IPS-18a (cell line): ENCODE measurements around the gene RIMS1.
"Not testable (repeated sequence)": the region's sequence is repeated elsewhere in the genome, so short reads cannot be mapped to it uniquely, and the experiment has no call there.

Experiments
- H3K27ac ChIP-seq: one replicate; pipeline ENCODE4 v1.5.1; 2013; ENCODE audit warnings: low read length
- H3K27me3 ChIP-seq: one replicate; pipeline ENCODE4 v1.6.1; 2013; ENCODE audit warnings: mild to moderate bottlenecking, low read length; ENCODE audit not compliant: control insufficient read depth, insufficient read depth
- H3K36me3 ChIP-seq: one replicate; pipeline ENCODE4 v1.6.1; 2013; ENCODE audit warnings: low read depth, low read length; ENCODE audit not compliant: control insufficient read depth
- H3K4me1 ChIP-seq: one replicate; pipeline ENCODE4 v1.6.1; 2013; ENCODE audit warnings: low read depth, low read length; ENCODE audit not compliant: control insufficient read depth
- H3K4me3 ChIP-seq: one replicate; pipeline ENCODE4 v1.5.1; 2013; ENCODE audit warnings: low read length
- H3K9ac ChIP-seq: one replicate; pipeline ENCODE4 v1.6.1; 2013; ENCODE audit warnings: mild to moderate bottlenecking, low read length, moderate library complexity
- H3K9me3 ChIP-seq: one replicate; pipeline ENCODE4 v1.6.1; 2013; ENCODE audit warnings: low read depth, low read length; ENCODE audit not compliant: control insufficient read depth

The RIMS1 gene

DNA sequence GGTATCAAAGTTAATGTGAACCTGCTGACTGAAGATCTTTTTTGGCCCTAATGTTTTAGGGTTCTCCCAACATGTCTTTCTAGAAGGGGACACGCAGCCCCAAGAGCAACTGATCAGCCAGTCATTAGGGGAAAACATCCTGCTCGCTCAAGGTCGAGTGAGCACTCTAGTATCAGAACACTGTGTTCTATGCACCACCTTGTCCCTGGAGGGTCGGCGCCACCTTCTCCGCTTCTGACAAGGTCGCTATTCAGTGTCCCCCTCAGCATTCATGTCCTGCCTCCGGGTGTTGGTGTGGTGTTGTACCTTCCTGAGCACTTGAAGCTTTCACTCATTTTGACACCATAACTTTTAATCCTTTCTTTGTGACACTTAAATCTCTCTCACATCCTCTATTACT is 404.3 kb downstream of the RIMS1 start:
- H3K9me3 ChIP-seq, result no peaks in the 10 kb centered on the region
- H3K27me3 ChIP-seq, result no peaks in the 10 kb centered on the region
- no peak overlapping the region for H3K9ac ChIP-seq
- H3K4me3 ChIP-seq, result no peak overlapping the region
- H3K4me1 ChIP-seq, result peaks cover 7% of the 10 kb centered on the region
- H3K27ac ChIP-seq, result no peak overlapping the region
- H3K36me3 ChIP-seq, result no peaks in the 10 kb centered on the region

DNA sequence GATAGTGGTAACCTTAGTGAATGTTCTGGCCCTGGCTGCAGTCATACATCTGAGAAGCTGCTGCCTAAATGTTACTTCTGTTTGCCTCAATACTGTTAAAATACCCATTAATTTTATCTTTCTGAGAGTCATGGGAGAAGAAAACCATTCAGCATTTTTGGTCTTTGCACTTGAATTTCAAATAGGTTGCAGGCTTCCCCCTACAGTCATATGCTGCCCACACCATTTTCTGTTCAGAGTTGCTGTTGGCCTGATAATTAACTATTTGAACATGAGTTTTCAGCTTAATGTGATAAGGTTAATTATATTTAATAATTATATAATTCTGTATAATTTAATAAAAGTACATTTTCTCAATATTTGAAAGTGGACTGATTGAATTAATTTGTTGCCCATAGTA is 410.0 kb downstream of the RIMS1 start:
- Histone ChIP-seq H3K4me3 (no peak overlapping the region), H3K27ac (no peak overlapping the region), H3K9ac (no peak overlapping the region), H3K4me1 (peaks cover 4% of the 10 kb centered on the region), H3K36me3 (no peaks in the 10 kb centered on the region), H3K27me3 (no peaks in the 10 kb centered on the region), H3K9me3 (no peaks in the 10 kb centered on the region)

DNA sequence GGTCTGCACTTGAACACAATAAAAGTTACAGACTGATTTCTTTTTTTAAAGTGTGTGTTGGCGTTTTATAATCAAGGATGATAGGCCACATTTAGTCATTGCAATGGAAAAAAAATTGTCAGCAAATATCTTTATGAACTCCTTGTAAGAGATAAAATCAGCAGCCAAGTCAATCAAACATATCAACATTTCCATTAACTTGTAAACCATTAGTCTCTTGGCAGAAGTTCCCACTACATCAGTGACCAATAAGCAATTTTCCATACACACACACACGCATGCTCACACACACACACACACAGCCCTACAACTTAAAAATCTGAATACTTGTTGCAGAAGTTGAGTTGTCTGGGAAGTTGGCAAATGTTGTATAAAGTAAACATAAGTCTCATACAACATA is 419.6 kb downstream of the RIMS1 start:
- H3K27me3 ChIP-seq, result no peaks in the 10 kb centered on the region
- H3K4me1 ChIP-seq, result no peaks in the 10 kb centered on the region
- H3K4me3 ChIP-seq, result no peak overlapping the region
- no peaks in the 10 kb centered on the region for H3K36me3 ChIP-seq
- H3K27ac ChIP-seq, result no peak overlapping the region
- no peak overlapping the region for H3K9ac ChIP-seq
- H3K9me3 ChIP-seq, result no peaks in the 10 kb centered on the region

DNA sequence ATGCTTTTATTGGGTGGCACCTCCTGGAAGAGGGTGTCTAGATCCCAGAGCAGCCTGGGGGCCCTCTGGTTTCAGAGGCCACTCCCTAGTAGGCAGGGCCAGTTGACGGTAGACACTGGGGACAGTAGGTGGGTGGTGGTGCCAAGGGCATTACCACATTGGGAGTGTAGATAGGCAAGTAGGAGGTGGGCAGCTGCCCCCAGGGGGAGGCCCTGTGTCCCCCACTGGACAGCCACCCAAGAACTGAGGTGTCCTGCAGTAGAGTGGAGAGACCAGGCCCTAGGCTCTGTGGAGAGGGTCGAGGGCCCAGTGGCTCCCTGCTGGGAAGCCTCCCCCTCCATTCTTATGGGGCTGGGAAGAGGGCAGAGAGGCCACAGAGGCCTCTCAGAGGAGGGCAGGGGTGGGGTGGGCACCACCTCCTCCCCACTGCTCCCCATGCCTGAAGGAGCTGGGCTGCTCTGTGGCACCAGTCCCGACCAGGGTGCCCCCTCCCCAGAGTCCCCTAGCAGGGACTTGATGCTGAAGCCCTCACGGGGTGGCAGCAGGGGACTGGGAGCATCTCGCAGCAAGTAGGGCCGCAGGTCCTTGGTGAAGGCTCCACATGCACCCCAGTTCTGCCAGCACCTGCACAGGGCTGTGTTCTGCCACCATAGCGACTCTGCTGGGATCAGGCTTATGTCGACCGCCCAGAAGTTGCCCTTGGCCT is 430.5 kb downstream of the RIMS1 start:
- Histone ChIP-seq H3K4me1 (no peaks in the 10 kb centered on the region), H3K27ac (no peak overlapping the region), H3K9me3 (no peaks in the 10 kb centered on the region), H3K4me3 (no peak overlapping the region), H3K9ac (no peak overlapping the region), H3K27me3 (no peaks in the 10 kb centered on the region), H3K36me3 (no peaks in the 10 kb centered on the region)

GRCh38 chr6:72321788-72322187 is 435.4 kb downstream of the RIMS1 start:
- Histone ChIP-seq H3K27ac (no peak overlapping the region), H3K4me3 (no peak overlapping the region), H3K9ac (no peak overlapping the region), H3K4me1 (peaks cover 3% of the 10 kb centered on the region), H3K36me3 (no peaks in the 10 kb centered on the region), H3K27me3 (no peaks in the 10 kb centered on the region), H3K9me3 (no peaks in the 10 kb centered on the region)

DNA sequence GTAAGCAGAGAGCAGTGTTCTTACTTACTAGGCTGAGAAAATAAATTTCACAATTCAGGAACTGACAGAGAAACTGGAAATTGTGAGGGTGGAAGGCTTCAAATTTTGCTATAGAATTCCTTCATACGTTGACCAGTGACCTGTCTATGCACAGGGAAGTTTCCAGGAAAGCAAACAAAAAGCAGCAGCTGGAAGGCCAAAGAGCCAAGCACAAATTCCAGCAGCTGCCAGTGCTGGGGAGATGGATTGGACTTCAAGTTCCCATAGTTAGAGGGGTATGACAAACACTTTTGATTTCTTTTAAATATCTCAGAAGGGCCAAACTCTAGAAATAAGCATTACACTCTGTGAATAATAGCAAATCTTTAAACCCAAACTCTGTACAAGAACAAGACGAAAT is 436.4 kb downstream of the RIMS1 start:
- H3K9me3 ChIP-seq, result no peaks in the 10 kb centered on the region
- H3K9ac ChIP-seq, result no peak overlapping the region
- no peak overlapping the region for H3K27ac ChIP-seq
- H3K27me3 ChIP-seq, result no peaks in the 10 kb centered on the region
- no peak overlapping the region for H3K4me3 ChIP-seq
- no peaks in the 10 kb centered on the region for H3K36me3 ChIP-seq
- H3K4me1 ChIP-seq, result peaks cover 3% of the 10 kb centered on the region

DNA sequence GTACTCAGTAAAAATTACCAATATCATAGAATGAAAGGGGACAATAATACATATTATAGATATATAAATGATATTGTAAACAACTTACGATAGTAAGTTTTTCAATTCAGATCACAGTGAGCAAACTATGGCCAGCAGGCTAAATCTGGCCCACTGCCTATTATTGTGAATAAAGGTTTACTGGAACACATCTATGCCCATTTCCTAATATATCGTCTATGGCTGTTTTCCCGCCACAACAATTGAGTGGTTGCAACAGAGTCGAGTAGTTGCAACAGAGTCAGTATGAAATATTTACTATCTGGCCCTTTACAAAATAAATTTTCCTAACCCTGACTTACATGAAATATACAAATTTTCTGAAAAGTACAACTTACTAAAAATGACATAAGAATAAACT is 438.2 kb downstream of the RIMS1 start:
- no peak overlapping the region for H3K27ac ChIP-seq
- no peaks in the 10 kb centered on the region for H3K9me3 ChIP-seq
- no peak overlapping the region for H3K9ac ChIP-seq
- peaks cover 3% of the 10 kb centered on the region for H3K4me1 ChIP-seq
- H3K4me3 ChIP-seq, result no peak overlapping the region
- H3K27me3 ChIP-seq, result no peaks in the 10 kb centered on the region
- H3K36me3 ChIP-seq, result no peaks in the 10 kb centered on the region

DNA sequence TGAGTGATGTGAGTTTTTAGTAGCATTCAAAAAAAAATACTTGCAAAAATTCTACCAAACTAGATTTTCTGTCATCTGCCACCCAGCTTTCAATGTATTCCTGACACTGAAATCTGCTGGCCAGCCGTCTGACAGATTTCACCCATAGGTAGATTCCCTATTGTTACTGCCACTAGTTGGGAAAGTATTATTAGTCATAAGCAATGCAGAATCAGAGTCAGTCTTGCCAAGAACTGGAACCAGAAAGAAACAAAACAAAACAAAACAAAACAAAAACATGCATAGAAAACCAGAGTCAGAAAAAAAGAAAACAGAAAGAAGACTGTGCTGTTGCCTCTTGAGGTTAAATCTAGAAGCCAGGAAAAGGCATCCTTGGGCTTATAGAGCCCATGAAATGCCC is 442.4 kb downstream of the RIMS1 start:
- Histone ChIP-seq H3K4me3 (no peak overlapping the region), H3K27me3 (no peaks in the 10 kb centered on the region), H3K9ac (no peak overlapping the region)

GRCh38 chr6:72335203-72335602 is 448.9 kb downstream of the RIMS1 start:
- not testable (repeated sequence) for H3K27me3 ChIP-seq, H3K4me3 ChIP-seq, H3K27ac ChIP-seq, H3K4me1 ChIP-seq, H3K9ac ChIP-seq, H3K36me3 ChIP-seq, H3K9me3 ChIP-seq

More for the DNA sequence above, 442.4 kb downstream of the RIMS1 start:
- peaks cover 3% of the 10 kb centered on the region for H3K4me1 ChIP-seq
- no peak overlapping the region for H3K27ac ChIP-seq
- no peaks in the 10 kb centered on the region for H3K36me3 ChIP-seq
- H3K9me3 ChIP-seq, result no peaks in the 10 kb centered on the region

DNA sequence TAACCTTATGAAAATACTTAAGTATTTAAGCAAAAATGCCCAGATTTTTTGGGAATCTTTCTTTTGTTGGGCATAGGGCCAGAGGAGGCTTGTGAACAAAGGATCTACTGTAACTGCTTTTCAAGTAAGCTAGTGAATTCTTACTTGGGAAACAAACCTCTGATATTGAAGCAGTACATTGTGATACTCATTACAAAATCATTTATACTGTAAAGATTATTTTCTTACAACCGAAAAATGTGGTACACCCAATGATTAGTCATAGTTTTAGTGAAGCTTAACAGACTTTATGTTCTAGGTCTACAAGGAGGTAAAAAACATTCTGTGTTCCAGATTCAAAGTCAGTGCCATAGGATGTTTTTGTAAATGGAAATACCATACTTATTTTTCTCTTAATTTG is 462.6 kb downstream of the RIMS1 start:
- no peak overlapping the region for H3K9ac ChIP-seq
- no peaks in the 10 kb centered on the region for H3K9me3 ChIP-seq
- no peak overlapping the region for H3K27ac ChIP-seq
- H3K4me1 ChIP-seq, result no peaks in the 10 kb centered on the region
- no peaks in the 10 kb centered on the region for H3K36me3 ChIP-seq
- H3K27me3 ChIP-seq, result no peaks in the 10 kb centered on the region
- no peak overlapping the region for H3K4me3 ChIP-seq

- no peak overlapping the region for H3K27ac ChIP-seq
- H3K36me3 ChIP-seq, result no peaks in the 10 kb centered on the region
These were observed 464.0 kb downstream of the RIMS1 start for GRCh38 chr6:72350296-72350881.

More at GRCh38 chr6:72350296-72350881, 464.0 kb downstream of the RIMS1 start:
- no peaks in the 10 kb centered on the region for H3K4me1 ChIP-seq
- H3K27me3 ChIP-seq, result no peaks in the 10 kb centered on the region
- no peak overlapping the region for H3K9ac ChIP-seq
- no peak overlapping the region for H3K4me3 ChIP-seq
- no peaks in the 10 kb centered on the region for H3K9me3 ChIP-seq
